Kidney (tissue), 14 donors: ENCODE results near the gene PGBD4. TPM values are rescaled to one million over a fixed set of nuclear protein-coding genes. Genes with fewer than 3 reads are reported as not detected.

Source experiments
- DNase-seq, 5 donors: peaks; one replicate each; pipeline ENCODE4 v3.0.0-alpha.2; 2013 to 2020
- FAIRE-seq: peaks from 2 replicates; lab custom pipeline; 2012; peaks lifted over from hg19 to GRCh38; lab: Jason Lieb, UNC
- H3K27ac ChIP-seq, 2 donors: one replicate each; pipeline ENCODE4 v1.7.0; 2013; ENCODE audit warnings: low read depth in 2 of 2, low read length in 2 of 2, inconsistent platforms in 1 of 2
- H3K27me3 ChIP-seq: one replicate; pipeline ENCODE4 v1.7.1; 2013; ENCODE audit warnings: low read length, inconsistent platforms; ENCODE audit not compliant: control insufficient read depth, insufficient read depth
- H3K36me3 ChIP-seq, 3 donors: one replicate each; pipeline versions ENCODE4 v1.7.0 to v1.7.1; 2013; ENCODE audit warnings: low read length in 3 of 3, control low read depth in 1 of 3, inconsistent platforms in 1 of 3; ENCODE audit not compliant: insufficient read depth in 3 of 3, control insufficient read depth in 2 of 3
- H3K4me1 ChIP-seq, 3 donors: one replicate each; pipeline versions ENCODE4 v1.7.0 to v1.7.1; 2013; ENCODE audit warnings: low read length in 3 of 3, inconsistent platforms in 1 of 3, low read depth in 1 of 3; ENCODE audit not compliant: control insufficient read depth in 2 of 3, insufficient read depth in 2 of 3
- H3K4me3 ChIP-seq, 3 donors: one replicate each; pipeline versions ENCODE4 v1.7.0 to v1.8.1; 2013; ENCODE audit warnings: low read length in 3 of 3, control low read depth in 1 of 3, inconsistent platforms in 1 of 3
- H3K9ac ChIP-seq, 3 donors: one replicate each; pipeline versions ENCODE4 v1.7.0 to v1.7.1; 2013; ENCODE audit warnings: low read length in 3 of 3, control low read depth in 1 of 3, inconsistent platforms in 1 of 3
- H3K9me3 ChIP-seq, 3 donors: one replicate each; pipeline versions ENCODE4 v1.7.0 to v1.7.1; 2013; ENCODE audit warnings: low read length in 3 of 3, control low read depth in 1 of 3, inconsistent platforms in 1 of 3; ENCODE audit not compliant: control insufficient read depth in 2 of 3, insufficient read depth in 1 of 3
- intact Hi-C: fragments of 100-400 bp; cut with DNase I; formaldehyde crosslinking; loops from one replicate; pipeline ENCODE4 v1.11.1; 2022
- polyA plus RNA-seq: library from polyadenylated mRNA; stranded (reverse); fragments of 350-450 nt; fragmentation: Illumina TruSeq; extraction: RNeasy Lipid Tissue Mini Kit (QIAGEN cat#74804); gene quantifications from one replicate; pipeline ENCODE4 v1.2.3, GENCODE V29; 2014; ENCODE audit warnings: low read depth, low replicate concordance; ENCODE audit not compliant: insufficient read depth
- total RNA-seq: library from RNA; stranded (reverse); fragmentation: NEBNext Ultra II Directional; extraction: Animal tissue kit (Norgen Biotek cat#: 25700); gene quantifications from one replicate; pipeline ENCODE4 v1.2.1, GENCODE V29; 2021
- TF ChIP-seq, protein P1 (sequence below): IDR thresholded peaks from 3 replicates; pipeline ENCODE4 v1.5.1; 2012; ENCODE audit warnings: mild to moderate bottlenecking, moderate library complexity, borderline replicate concordance; ENCODE audit not compliant: insufficient read depth; ENCODE audit errors: extremely low read depth
- donor health status: control.
- donor health status: control.
- donor health status: control.
- donor health status: control.
- donor health status: control.
- donor health status: DM: yes; HTN: yes; CAD: no.
- donor health status: Normal renal cell carcinoma (clear cell type).

PGBD4 gene
- total and polyA plus RNA-seq, 2 donors from 2014 or later = 0.90 to 1.8 TPM

DNA sequence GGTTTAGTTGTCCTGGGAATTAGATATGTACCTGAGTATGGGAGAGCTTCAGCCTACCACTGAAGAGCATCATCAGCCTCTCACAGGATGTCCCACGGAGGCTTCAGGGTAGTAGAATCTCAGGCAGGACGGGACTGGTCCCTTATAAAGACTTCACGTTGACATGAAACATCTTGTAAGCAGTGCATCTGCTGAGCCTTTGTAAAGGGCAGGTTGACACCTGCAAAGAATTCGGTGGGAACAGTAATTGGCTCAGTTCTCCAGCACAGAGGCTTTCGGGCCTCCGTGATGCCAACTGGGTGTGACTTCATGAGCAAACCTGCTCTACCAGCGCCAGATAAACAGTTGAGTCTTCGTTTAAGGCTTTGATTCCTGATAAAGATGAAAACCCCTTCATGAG, 35.9 kb upstream of the PGBD4 start:
- H3K9me3 ChIP-seq = no peaks in the 10 kb centered on the region
- H3K27me3 ChIP-seq = no peaks in the 10 kb centered on the region
- no peak overlapping the region for H3K9ac ChIP-seq
- no peaks in the 10 kb centered on the region for H3K36me3 ChIP-seq
- intact Hi-C loops = loop anchor here (10.0 kb wide), 1 partner anchor 149 kb away; the partner anchor contains the start of gene KATNBL1
- FAIRE-seq (no peak), DNase-seq (no peak)
- TF ChIP-seq, protein P1, sequence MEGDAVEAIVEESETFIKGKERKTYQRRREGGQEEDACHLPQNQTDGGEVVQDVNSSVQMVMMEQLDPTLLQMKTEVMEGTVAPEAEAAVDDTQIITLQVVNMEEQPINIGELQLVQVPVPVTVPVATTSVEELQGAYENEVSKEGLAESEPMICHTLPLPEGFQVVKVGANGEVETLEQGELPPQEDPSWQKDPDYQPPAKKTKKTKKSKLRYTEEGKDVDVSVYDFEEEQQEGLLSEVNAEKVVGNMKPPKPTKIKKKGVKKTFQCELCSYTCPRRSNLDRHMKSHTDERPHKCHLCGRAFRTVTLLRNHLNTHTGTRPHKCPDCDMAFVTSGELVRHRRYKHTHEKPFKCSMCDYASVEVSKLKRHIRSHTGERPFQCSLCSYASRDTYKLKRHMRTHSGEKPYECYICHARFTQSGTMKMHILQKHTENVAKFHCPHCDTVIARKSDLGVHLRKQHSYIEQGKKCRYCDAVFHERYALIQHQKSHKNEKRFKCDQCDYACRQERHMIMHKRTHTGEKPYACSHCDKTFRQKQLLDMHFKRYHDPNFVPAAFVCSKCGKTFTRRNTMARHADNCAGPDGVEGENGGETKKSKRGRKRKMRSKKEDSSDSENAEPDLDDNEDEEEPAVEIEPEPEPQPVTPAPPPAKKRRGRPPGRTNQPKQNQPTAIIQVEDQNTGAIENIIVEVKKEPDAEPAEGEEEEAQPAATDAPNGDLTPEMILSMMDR = no peak
- no peak overlapping the region for H3K4me3 ChIP-seq
- no peak overlapping the region for H3K27ac ChIP-seq
- H3K4me1 ChIP-seq = no peaks in the 10 kb centered on the region

DNA sequence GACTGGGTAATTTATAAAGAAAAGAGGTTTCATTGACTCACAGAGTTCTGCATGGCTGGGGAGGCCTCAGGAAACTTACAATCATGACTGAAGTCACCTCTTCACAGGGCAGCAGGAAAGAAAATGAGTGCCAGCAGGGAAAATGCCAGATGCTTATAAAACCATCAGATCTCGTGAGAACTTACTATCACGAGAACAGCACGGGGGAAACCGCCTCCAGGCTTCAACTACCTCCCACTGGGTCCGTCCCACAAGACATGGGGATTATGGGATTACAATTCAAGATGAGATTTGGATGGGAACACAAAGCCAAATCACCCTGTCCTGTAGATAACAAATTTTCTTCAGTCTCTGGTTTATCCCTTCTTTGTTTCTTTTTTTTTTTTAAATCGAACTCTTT, 31.9 kb upstream of the PGBD4 start:
- Histone ChIP-seq H3K4me1 (no peaks in the 10 kb centered on the region), H3K36me3 (no peaks in the 10 kb centered on the region), H3K27ac (no peak overlapping the region), H3K4me3 (no peak overlapping the region), H3K27me3 (no peaks in the 10 kb centered on the region), H3K9ac (no peak overlapping the region), H3K9me3 (no peaks in the 10 kb centered on the region)
- DNase-seq = no peak
- no peak for FAIRE-seq
- intact Hi-C loops = no loop called here
- TF ChIP-seq, protein P1 = no peak

DNA sequence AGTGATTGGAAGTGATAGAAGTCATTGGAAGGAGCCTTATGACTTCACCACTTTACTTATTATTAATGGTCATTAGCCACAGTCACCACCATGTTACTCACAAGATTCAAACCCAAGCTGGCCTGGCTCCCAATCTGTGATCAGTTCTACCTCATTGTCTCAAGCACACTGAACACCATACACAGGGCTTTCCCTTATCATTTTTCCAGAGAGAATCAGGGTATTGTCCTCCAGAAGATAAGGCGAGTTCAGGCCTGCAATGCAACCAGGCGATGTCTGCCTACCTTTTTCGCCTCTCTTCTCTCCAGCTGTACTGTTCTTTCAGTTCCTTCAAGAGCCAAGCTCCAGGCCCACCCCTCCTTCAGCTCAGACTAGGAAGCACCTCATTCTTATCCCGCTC, 25.1 kb upstream of the PGBD4 start:
- no peak for DNase-seq
- no peaks in the 10 kb centered on the region for H3K9me3 ChIP-seq
- no peaks in the 10 kb centered on the region for H3K4me1 ChIP-seq
- TF ChIP-seq, protein P1 = no peak
- no peak overlapping the region for H3K4me3 ChIP-seq
- no peaks in the 10 kb centered on the region for H3K36me3 ChIP-seq
- intact Hi-C loops = no loop called here
- no peak overlapping the region for H3K9ac ChIP-seq
- H3K27me3 ChIP-seq = no peaks in the 10 kb centered on the region
- H3K27ac ChIP-seq = no peak overlapping the region
- FAIRE-seq = no peak

DNA sequence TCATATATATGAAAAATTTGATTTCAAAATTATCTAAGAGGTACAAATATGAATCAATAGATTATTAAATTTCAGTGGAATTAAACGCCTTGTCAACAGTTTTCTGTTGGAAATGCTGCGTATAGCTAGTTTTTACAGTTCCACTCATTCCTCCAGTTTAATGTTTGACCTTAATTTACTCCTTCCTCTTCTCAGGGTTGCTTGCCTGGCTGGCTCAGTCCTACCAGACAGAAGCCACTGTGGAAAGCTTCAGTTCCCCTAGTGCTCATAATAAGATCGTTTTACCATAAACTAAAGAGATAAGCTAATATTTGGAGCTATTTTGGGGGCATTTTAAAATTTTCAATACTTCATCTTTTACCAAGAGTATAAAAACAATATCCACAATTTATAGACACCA, 23.0 kb upstream of the PGBD4 start:
- TF ChIP-seq, protein P1 = no peak
- no peak overlapping the region for H3K27ac ChIP-seq
- H3K27me3 ChIP-seq = no peaks in the 10 kb centered on the region
- H3K4me3 ChIP-seq = no peak overlapping the region
- H3K9ac ChIP-seq = no peak overlapping the region
- no peak for DNase-seq
- intact Hi-C loops = no loop called here
- H3K9me3 ChIP-seq = no peaks in the 10 kb centered on the region
- H3K4me1 ChIP-seq = no peaks in the 10 kb centered on the region
- peak; percentile 68 for FAIRE-seq
- H3K36me3 ChIP-seq = peaks cover 0 to 5% (median 0%) of the 10 kb centered on the region in 3 donors
